Ovary (tissue), 9 donors: ENCODE results near the gene SIK3. TPM values are rescaled to one million over a fixed set of nuclear protein-coding genes. Genes with fewer than 3 reads are reported as not detected.

Source experiments
- DNase-seq, 5 donors: peaks; one replicate each; pipeline ENCODE4 v3.0.0-alpha.2; 2019 to 2020
- H3K27ac ChIP-seq, 2 donors: fragments of 200-600 bp; one replicate each; pipeline versions ENCODE4 v1.5.1 to v1.8.0; 2019 to 2022
- H3K27me3 ChIP-seq: fragments of 200-600 bp; one replicate; pipeline ENCODE4 v1.8.0; 2022
- H3K36me3 ChIP-seq: fragments of 200-600 bp; sonication (generic); one replicate; pipeline ENCODE4 v1.5.1; 2019
- H3K4me1 ChIP-seq: one replicate; pipeline ENCODE4 v1.8.1; 2013; ENCODE audit warnings: mild to moderate bottlenecking, moderate library complexity; ENCODE audit not compliant: insufficient read depth
- H3K4me3 ChIP-seq: fragments of 200-600 bp; sonication (generic); one replicate; pipeline ENCODE4 v1.5.1; 2017
- H3K9me3 ChIP-seq, 2 donors: fragments of 200-600 bp in 1 of 2; sonication (generic) in 1 of 2; one replicate each; pipeline versions ENCODE4 v1.5.1 to v1.8.1; 2013 to 2019; ENCODE audit warnings: mild to moderate bottlenecking in 1 of 2, moderate library complexity in 1 of 2
- EP300 ChIP-seq: sonication (generic); formaldehyde crosslinking; IDR thresholded peaks from one replicate; pipeline ENCODE4 v1.6.1; 2017; ENCODE audit warnings: antibody characterized with exemption
- POLR2A ChIP-seq: fragments of 450-650 bp; IDR thresholded peaks from one replicate; pipeline ENCODE4 v1.6.1; 2017; ENCODE audit warnings: antibody characterized with exemption, mild to moderate bottlenecking, moderate library complexity
- WGBS, 3 donors: extraction: QIAGEN DNeasy Blood & Tissue Kit in 1 of 3; methylation state at CpG; one replicate each; pipeline versions ENCODE4 v1.1.5 to v1.1.7; 2013 to 2017; 5-methylcytosine and 5-hydroxymethylcytosine counted together
- intact Hi-C, 4 donors: fragments of 100-400 bp; cut with DNase I; formaldehyde crosslinking; loops; one replicate each; pipeline versions ENCODE4 v1.11.0 to v1.15.1; 2022 to 2023
- polyA plus RNA-seq, 2 donors: library from polyadenylated mRNA; stranded (reverse); fragments of 200-250 nt in 1 of 2; fragments of 350-450 nt in 1 of 2; fragmentation: Illumina TruSeq in 1 of 2; extraction: RNeasy Lipid Tissue Mini Kit (QIAGEN cat#74804) in 1 of 2; gene quantifications; one replicate each; pipeline ENCODE4 v1.2.3, GENCODE V29; 2013 to 2014
- total RNA-seq, 7 donors: library from RNA; depleted of rRNA in 2 of 7; stranded (reverse); fragments of >200 nt in 2 of 7; fragmentation: NEBNext Ultra II Directional in 3 of 7; extraction: Animal tissue kit (Norgen Biotek cat#: 25700) in 3 of 7; gene quantifications; one replicate each; pipeline versions ENCODE4 v1.1.0 to v1.2.4, GENCODE V29; 2016 to 2023
- TF ChIP-seq, protein P1 (sequence below), 3 donors: fragments of 450-650 bp in 2 of 3; fragments of 200-600 bp in 1 of 3; IDR thresholded peaks; one replicate each; pipeline versions ENCODE4 v1.5.1 to v1.8.0; 2016 to 2022; ENCODE audit warnings: antibody characterized with exemption in 3 of 3, mild to moderate bottlenecking in 1 of 3
- donor health status: DM: no; HTN: no; CAD: no; lungs with moderate emphysema.
- donor health status: DM: no; HTN: no; CAD: no.
- donor health status: Bipolar disorder and iron deficiency.
- donor health status: DM: yes; HTN: yes; CAD: no.
- donor health status: DM: no; HTN: no; CAD: no.
- donor health status: DM: yes; HTN: yes; CAD: no.

The SIK3 gene
- total and polyA plus RNA-seq, 9 donors, result 18.3 to 134 (median 56.2) TPM

GRCh38 chr11:116865696-116866095 is 232.5 kb downstream of the SIK3 start:
- Histone ChIP-seq H3K36me3 (no peaks in the 10 kb centered on the region), H3K9me3 (no peaks in the 10 kb centered on the region), H3K27me3 (no peaks in the 10 kb centered on the region), H3K4me1 (no peaks in the 10 kb centered on the region), H3K4me3 (no peak overlapping the region), H3K27ac (no peak overlapping the region)
- intact Hi-C loops, result no loop called here
- WGBS, 3 donors, result 36 to 64% (median 41%) methylated on average over 1 of the region's 1 CpG
- no peak for DNase-seq
- TF ChIP-seq, protein P1, sequence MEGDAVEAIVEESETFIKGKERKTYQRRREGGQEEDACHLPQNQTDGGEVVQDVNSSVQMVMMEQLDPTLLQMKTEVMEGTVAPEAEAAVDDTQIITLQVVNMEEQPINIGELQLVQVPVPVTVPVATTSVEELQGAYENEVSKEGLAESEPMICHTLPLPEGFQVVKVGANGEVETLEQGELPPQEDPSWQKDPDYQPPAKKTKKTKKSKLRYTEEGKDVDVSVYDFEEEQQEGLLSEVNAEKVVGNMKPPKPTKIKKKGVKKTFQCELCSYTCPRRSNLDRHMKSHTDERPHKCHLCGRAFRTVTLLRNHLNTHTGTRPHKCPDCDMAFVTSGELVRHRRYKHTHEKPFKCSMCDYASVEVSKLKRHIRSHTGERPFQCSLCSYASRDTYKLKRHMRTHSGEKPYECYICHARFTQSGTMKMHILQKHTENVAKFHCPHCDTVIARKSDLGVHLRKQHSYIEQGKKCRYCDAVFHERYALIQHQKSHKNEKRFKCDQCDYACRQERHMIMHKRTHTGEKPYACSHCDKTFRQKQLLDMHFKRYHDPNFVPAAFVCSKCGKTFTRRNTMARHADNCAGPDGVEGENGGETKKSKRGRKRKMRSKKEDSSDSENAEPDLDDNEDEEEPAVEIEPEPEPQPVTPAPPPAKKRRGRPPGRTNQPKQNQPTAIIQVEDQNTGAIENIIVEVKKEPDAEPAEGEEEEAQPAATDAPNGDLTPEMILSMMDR (IDR thresholded peaks at IDR 0.05), result no peak
- TF ChIP-seq POLR2A (no peak), EP300 (no peak)

DNA sequence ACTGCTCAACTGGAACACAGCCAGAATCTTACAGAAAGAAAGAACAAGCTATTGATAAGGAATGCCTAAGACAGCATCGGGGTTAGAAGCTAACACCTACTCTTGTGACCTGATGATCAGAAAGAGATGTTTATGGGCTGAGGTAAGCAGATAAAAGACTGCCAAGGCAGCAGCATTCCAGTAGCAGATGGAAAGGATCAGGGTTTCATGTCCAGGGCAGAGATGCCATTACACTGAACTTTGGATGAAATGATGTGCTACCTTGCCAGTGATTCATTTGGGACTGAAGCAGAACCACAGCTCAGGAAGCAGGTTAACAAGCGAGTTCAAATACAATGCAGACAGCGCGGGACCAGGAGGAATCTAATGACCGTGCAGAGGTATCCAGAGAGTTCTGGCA is 233.7 kb downstream of the SIK3 start:
- TF ChIP-seq, protein P1 (IDR thresholded peaks at IDR 0.05), result no peak
- TF ChIP-seq POLR2A (no peak), EP300 (no peak)
- 81 to 83% (median 82%) methylated on average over 5 of the region's 5 CpGs for WGBS, 3 donors
- no peak overlapping the region for H3K27ac ChIP-seq

GRCh38 chr11:116862951-116863350 is 235.3 kb downstream of the SIK3 start:
- no peaks in the 10 kb centered on the region for H3K9me3 ChIP-seq
- TF ChIP-seq POLR2A, result no peak
- TF ChIP-seq, protein P1 (IDR thresholded peaks at IDR 0.05), result no peak
- no peak for TF ChIP-seq EP300
- intact Hi-C loops, result no loop called here
- H3K4me3 ChIP-seq, result no peak overlapping the region
- H3K4me1 ChIP-seq, result no peaks in the 10 kb centered on the region
- no peak for DNase-seq
- H3K27me3 ChIP-seq, result no peaks in the 10 kb centered on the region
- H3K27ac ChIP-seq, result no peak overlapping the region
- WGBS, 3 donors, result 86 to 94% (median 91%) methylated on average over 3 of the region's 3 CpGs
- H3K36me3 ChIP-seq, result no peaks in the 10 kb centered on the region

More for the DNA sequence above, 233.7 kb downstream of the SIK3 start:
- DNase-seq, result no peak
- intact Hi-C loops, result no loop called here
- H3K27me3 ChIP-seq, result no peaks in the 10 kb centered on the region
- no peaks in the 10 kb centered on the region for H3K4me1 ChIP-seq
- H3K36me3 ChIP-seq, result no peaks in the 10 kb centered on the region
- H3K4me3 ChIP-seq, result no peak overlapping the region
- no peaks in the 10 kb centered on the region for H3K9me3 ChIP-seq

DNA sequence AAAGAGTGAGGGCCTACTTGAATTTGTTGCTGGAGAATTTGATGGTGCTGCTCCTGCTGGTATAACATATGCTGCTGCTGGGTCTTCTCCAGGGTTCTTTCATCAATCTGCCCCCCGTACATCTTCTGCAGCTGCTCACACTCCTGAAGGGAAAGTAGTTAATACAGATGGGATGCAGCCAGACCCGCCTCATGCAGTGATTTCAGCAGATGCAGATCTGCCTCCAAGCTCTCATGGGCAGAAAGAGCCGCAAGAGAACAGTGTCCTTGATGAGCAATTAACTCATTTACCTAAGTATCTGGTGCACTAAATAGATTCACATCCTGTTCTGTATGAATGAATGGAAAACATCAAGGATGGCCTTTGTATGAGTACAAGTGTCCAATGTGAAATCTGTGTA is 236.0 kb downstream of the SIK3 start:
- Histone ChIP-seq H3K27me3 (no peaks in the 10 kb centered on the region), H3K4me3 (no peak overlapping the region), H3K36me3 (no peaks in the 10 kb centered on the region), H3K27ac (no peak overlapping the region), H3K4me1 (no peaks in the 10 kb centered on the region), H3K9me3 (no peaks in the 10 kb centered on the region)
- no peak for DNase-seq
- intact Hi-C loops, result no loop called here
- 77 to 87% (median 82%) methylated on average over 3 of the region's 3 CpGs for WGBS, 3 donors
- TF ChIP-seq POLR2A, result no peak

DNA sequence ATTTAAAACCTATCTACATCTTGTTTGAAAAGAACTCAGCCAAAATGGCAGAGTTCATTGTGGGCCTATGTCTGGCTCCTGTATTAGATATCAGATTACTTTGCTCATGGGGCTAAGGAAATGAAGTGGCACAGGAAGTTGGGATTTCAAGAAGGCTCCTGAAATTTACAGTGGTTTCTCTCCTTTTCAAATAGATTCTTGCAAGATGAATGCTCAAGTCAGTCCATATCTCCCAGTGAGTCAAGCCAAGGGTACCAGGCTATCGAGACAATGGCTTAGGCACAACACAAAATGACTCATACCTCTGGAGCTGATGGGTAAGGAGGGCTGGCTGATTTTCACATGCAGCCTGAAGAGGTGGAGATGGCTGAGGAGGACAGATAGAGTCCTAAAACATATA is 236.7 kb downstream of the SIK3 start:
- H3K36me3 ChIP-seq, result no peaks in the 10 kb centered on the region
- H3K9me3 ChIP-seq, result no peaks in the 10 kb centered on the region
- TF ChIP-seq, protein P1 (IDR thresholded peaks at IDR 0.05), result no peak
- TF ChIP-seq EP300, result no peak
- no peak for TF ChIP-seq POLR2A
- DNase-seq, result no peak
- H3K4me1 ChIP-seq, result no peaks in the 10 kb centered on the region
- WGBS, 3 donors, result 35 to 82% (median 76%) methylated on average over 1 of the region's 1 CpG
- H3K27me3 ChIP-seq, result no peaks in the 10 kb centered on the region
- intact Hi-C loops, result no loop called here
- H3K4me3 ChIP-seq, result no peak overlapping the region
- no peak overlapping the region for H3K27ac ChIP-seq
